K562 (cell line): ENCODE results near the gene SMCP. TPM values are rescaled to one million over a fixed set of nuclear protein-coding genes. Genes with fewer than 3 reads are reported as not detected.

ENCODE experiments used
- ATAC-seq: fragments of 200-7000 bp; cut with Tn5 transposase; 3 replicates; pipeline ENCODE4 v1.9.1; 2020; ENCODE audit warnings: moderate library complexity
- BruUV-seq: library from RNA; stranded (reverse); fragments of 400-500 nt; replicated peaks from 2 replicates; lab custom pipeline; 2021; lab: Mats Ljungman, UMichigan
- CTCF ChIA-PET: fragments of 300-600 bp; formaldehyde crosslinking; extraction: SDS; loops from one replicate; lab custom pipeline; 2021; ENCODE audit warnings: low intra/inter-chr PET ratio; lab: Yijun Ruan, JAX
- POLR2A ChIA-PET: fragments of 300-600, 350-650 bp; sonication (Branson Sonifier 250); formaldehyde crosslinking; extraction: SDS; loops from one replicate; lab custom pipeline; 2021; ENCODE audit warnings: antibody characterized with exemption, inconsistent platforms; lab: Yijun Ruan, JAX
- DNase-seq, 4 experiments: peaks; one replicate each; pipeline versions ENCODE4 v3.0.0 to v3.0.0-alpha.2; 2011 to 2018; ENCODE audit warnings: low spot score in 3 of 4, mixed read lengths in 3 of 4; ENCODE audit errors: extremely low read depth in 1 of 4
- FAIRE-seq: peaks from 2 replicates; lab custom pipeline; 2011; peaks lifted over from hg19 to GRCh38; lab: Jason Lieb, UNC
- H2AFZ ChIP-seq: 2 replicates; pipeline ENCODE4 v1.6.0; 2011; ENCODE audit warnings: low read depth, low read length, control low read depth, inconsistent platforms
- H3K27ac ChIP-seq: fragments of 200-600 bp; 3 replicates; pipeline ENCODE4 v1.8.0; 2011; ENCODE audit warnings: low read depth, mild to moderate bottlenecking, control low read depth, inconsistent platforms, low read length, moderate library complexity, mixed read lengths; ENCODE audit errors: extremely low read depth
- H3K27me3 ChIP-seq, 2 experiments: fragments of 300-600 bp in 1 of 2; 2 replicates in 1 of 2; 3 replicates in 1 of 2; pipeline versions ENCODE4 v1.6.0 to v1.8.0; 2011; ENCODE audit warnings: inconsistent platforms in 2 of 2, low read length in 2 of 2, mild to moderate bottlenecking in 1 of 2, mixed read lengths in 1 of 2, moderate library complexity in 1 of 2; ENCODE audit not compliant: control insufficient read depth in 2 of 2, insufficient read depth in 2 of 2
- H3K36me3 ChIP-seq: fragments of 300-600 bp; 3 replicates; pipeline ENCODE4 v1.8.0; 2011; ENCODE audit warnings: mild to moderate bottlenecking, low read length, inconsistent platforms; ENCODE audit not compliant: control insufficient read depth, insufficient read depth
- H3K4me1 ChIP-seq, 2 experiments: fragments of 200-600 bp in 1 of 2; replicated peaks in 1 of 2; 2 replicates in 1 of 2; 3 replicates in 1 of 2; pipeline versions ENCODE4 v1.5.1 to v1.8.0; 2011; ENCODE audit warnings: inconsistent platforms in 2 of 2, low read length in 2 of 2, mild to moderate bottlenecking in 1 of 2, mixed read lengths in 1 of 2, moderate library complexity in 1 of 2; ENCODE audit not compliant: control insufficient read depth in 2 of 2, insufficient read depth in 2 of 2
- H3K4me2 ChIP-seq: 2 replicates; pipeline ENCODE4 v1.6.1; 2011; ENCODE audit warnings: low read length, control low read depth, inconsistent platforms, mixed read lengths; ENCODE audit not compliant: insufficient read depth
- H3K4me3 ChIP-seq: fragments of 200-600 bp; sonication (generic), shearing (Covaris generic); 2 replicates; pipeline ENCODE4 v1.5.1; 2016; ENCODE audit warnings: control low read depth, inconsistent platforms
- H3K79me2 ChIP-seq: fragments of 200-600 bp; 3 replicates; pipeline ENCODE4 v1.8.0; 2011; ENCODE audit warnings: low read length, inconsistent platforms; ENCODE audit not compliant: control insufficient read depth, insufficient read depth
- H3K9ac ChIP-seq, 2 experiments: 2 replicates each; pipeline versions ENCODE4 v1.6.0 to v1.6.1; 2011; ENCODE audit warnings: low read depth in 2 of 2, low read length in 2 of 2, control low read depth in 1 of 2, inconsistent platforms in 1 of 2, mild to moderate bottlenecking in 1 of 2, mixed read lengths in 1 of 2; ENCODE audit not compliant: insufficient read depth in 1 of 2
- H3K9me1 ChIP-seq: one replicate; pipeline ENCODE4 v1.6.0; 2011; ENCODE audit warnings: inconsistent platforms, mild to moderate bottlenecking, low read length, moderate library complexity; ENCODE audit not compliant: control insufficient read depth, insufficient read depth
- H3K9me3 ChIP-seq: replicated peaks from 2 replicates; pipeline ENCODE4 v1.5.1; 2011; ENCODE audit warnings: low read depth, low read length, inconsistent platforms; ENCODE audit not compliant: control insufficient read depth, insufficient read depth
- H4K20me1 ChIP-seq: replicated peaks from 2 replicates; pipeline ENCODE4 v1.6.1; 2011; ENCODE audit warnings: low read length, inconsistent platforms, mixed read lengths; ENCODE audit not compliant: control insufficient read depth, insufficient read depth
- ASH1L ChIP-seq: fragments of 450-650 bp; IDR thresholded peaks from 2 replicates; pipeline ENCODE4 v1.6.1; 2018; ENCODE audit warnings: borderline replicate concordance, mild to moderate bottlenecking, low read depth; ENCODE audit not compliant: partially characterized antibody
- DDX20 ChIP-seq: fragments of 450-650 bp; IDR thresholded peaks from 2 replicates; pipeline ENCODE4 v1.6.1; 2016; ENCODE audit warnings: missing genetic modification characterization, low read depth, mild to moderate bottlenecking, missing compliant biosample characterization, moderate library complexity
- FOSL1 ChIP-seq: fragments of 200-800 bp; sonication (Bioruptor generic); conservative IDR thresholded peaks from 2 replicates; pipeline ENCODE4 v1.6.1; 2016; ENCODE audit warnings: missing genetic modification characterization, missing compliant biosample characterization
- FOXM1 ChIP-seq, 2 experiments: fragments of 450-650 bp in 1 of 2; sonication (generic) in 1 of 2; formaldehyde crosslinking in 1 of 2; IDR thresholded peaks; 2 replicates each; pipeline versions ENCODE4 v1.6.1 to v1.9.0; 2017 to 2022; ENCODE audit warnings: low read depth in 2 of 2, mild to moderate bottlenecking in 2 of 2, missing genetic modification reagents in 1 of 2, moderate library complexity in 1 of 2
- HNRNPH1 ChIP-seq: fragments of 200-400 bp; formaldehyde crosslinking; optimal IDR thresholded peaks from 2 replicates; pipeline ENCODE3; 2017; ENCODE audit warnings: low read depth, mild to moderate bottlenecking, low read length, moderate library complexity
- HNRNPL ChIP-seq: fragments of 200-400 bp; formaldehyde crosslinking; IDR thresholded peaks from 2 replicates; pipeline ENCODE4 v1.6.1; 2017; ENCODE audit warnings: low read depth, mild to moderate bottlenecking, low read length
- IRF2 ChIP-seq: sonication (generic); formaldehyde crosslinking; IDR thresholded peaks from 2 replicates; pipeline ENCODE4 v1.8.1; 2022; ENCODE audit warnings: mild to moderate bottlenecking, missing genetic modification reagents
- NFRKB ChIP-seq: fragments of 450-650 bp; IDR thresholded peaks from 2 replicates; pipeline ENCODE4 v1.6.1; 2016; ENCODE audit warnings: low read depth
- POLR2G ChIP-seq: fragments of 200-400 bp; formaldehyde crosslinking; IDR thresholded peaks from 2 replicates; pipeline ENCODE4 v1.6.1; 2017; ENCODE audit warnings: low read depth, mild to moderate bottlenecking, antibody characterized with exemption, low read length, moderate library complexity
- POLR2H ChIP-seq: IDR thresholded peaks from 2 replicates; pipeline ENCODE4 v1.6.1; 2016; ENCODE audit warnings: missing genetic modification characterization, low read depth, mild to moderate bottlenecking, control low read depth, missing compliant biosample characterization, moderate library complexity
- SRSF1 ChIP-seq: fragments of 200-400 bp; formaldehyde crosslinking; IDR thresholded peaks from 2 replicates; pipeline ENCODE4 v1.6.1; 2017; ENCODE audit warnings: mild to moderate bottlenecking, low read depth, low read length, moderate library complexity
- TAF15 ChIP-seq: fragments of 200-400 bp; formaldehyde crosslinking; IDR thresholded peaks from 2 replicates; pipeline ENCODE4 v1.6.1; 2017; ENCODE audit warnings: mild to moderate bottlenecking, low read depth, low read length, moderate library complexity
- ZNF282 ChIP-seq: sonication (generic); formaldehyde crosslinking; IDR thresholded peaks from 2 replicates; pipeline ENCODE4 v1.8.1; 2023; ENCODE audit warnings: missing genetic modification reagents
- ZNF311 ChIP-seq: fragments of 250-450 bp; sonication (Bioruptor Pico); IDR thresholded peaks from 2 replicates; pipeline ENCODE4 v1.4.0; 2020; ENCODE audit warnings: mild to moderate bottlenecking, moderate library complexity
- ZNF57 ChIP-seq: fragments of 450-650 bp; formaldehyde crosslinking; IDR thresholded peaks from 2 replicates; pipeline ENCODE4 v1.4.0; 2020; ENCODE audit warnings: mild to moderate bottlenecking, moderate library complexity
- in situ Hi-C: fragments of 300-500 bp; cut with MboI; formaldehyde crosslinking; loops from 4 replicates; pipeline ENCODE4 v1.15.0; 2018; ENCODE audit warnings: inconsistent platforms, mixed read lengths
- intact Hi-C: fragments of 100-400 bp; cut with micrococcal nuclease; formaldehyde crosslinking; loops from 2 replicates; pipeline ENCODE4 v1.14.2; 2022
- polyA plus RNA-seq, 8 experiments: library from polyadenylated mRNA; depleted of rRNA in 4 of 8; stranded (reverse) in 5 of 8; unstranded in 3 of 8; fragments of >200 nt; fragmentation: Nextera tagmentation in 2 of 8; fragmentation: Illumina TruSeq in 1 of 8; extraction: Ambion mirVana in 2 of 8; extraction: Trizol in 1 of 8; gene quantifications; 2 replicates each; pipeline versions ENCODE4 v1.2.1 to v1.2.3, GENCODE V29; 2011 to 2014; ENCODE audit warnings: inconsistent platforms in 1 of 8, missing spikeins in 1 of 8
- total RNA-seq, 7 experiments: library from RNA; depleted of rRNA in 6 of 7; stranded (reverse); fragments of >200 nt in 6 of 7; fragmentation: Illumina TruSeq in 2 of 7; extraction: Trizol in 2 of 7; gene quantifications; 2 replicates each; pipeline versions ENCODE4 v1.2.1 to v1.2.3, GENCODE V29; 2011 to 2021; ENCODE audit warnings: low replicate concordance in 1 of 7
- TF ChIP-seq, protein P1 (sequence below), 2 experiments: fragments of 450-650 bp; conservative IDR thresholded peaks; 2 replicates each; pipeline ENCODE4 v1.6.1; 2017; ENCODE audit warnings: mild to moderate bottlenecking in 2 of 2, moderate library complexity in 2 of 2
- TF ChIP-seq, protein P2 (sequence below): fragments of 450-650 bp; IDR thresholded peaks from 2 replicates; pipeline ENCODE4 v1.6.1; 2017; ENCODE audit warnings: mild to moderate bottlenecking, moderate library complexity
- TF ChIP-seq, protein P3 (sequence below): fragments of 250-450 bp; sonication (Bioruptor Pico); IDR thresholded peaks from 2 replicates; pipeline ENCODE4 v1.5.0; 2021

The SMCP gene
- total and polyA plus RNA-seq, 9 of the 15 experiments (the other 6 are each of a cell fraction or from before 2014, with no cell fraction given) = not detected

GRCh38 chr1:152864443-152864842 lies 13.7 kb upstream of the SMCP start:
- no peaks in the 10 kb centered on the region for H4K20me1 ChIP-seq
- DNase-seq (no peak), FAIRE-seq (no peak), ATAC-seq (no peak)
- no peaks in the 10 kb centered on the region for H3K36me3 ChIP-seq
- H3K27me3 ChIP-seq = no peaks in the 10 kb centered on the region
- ChIA-PET CTCF (no interaction called here), POLR2A (interaction anchor here (0.9 kb wide), 1 partner anchor 9 kb away, joined by 3 read pairs; no protein-coding TSS in a partner anchor)
- TF ChIP-seq, protein P1, sequence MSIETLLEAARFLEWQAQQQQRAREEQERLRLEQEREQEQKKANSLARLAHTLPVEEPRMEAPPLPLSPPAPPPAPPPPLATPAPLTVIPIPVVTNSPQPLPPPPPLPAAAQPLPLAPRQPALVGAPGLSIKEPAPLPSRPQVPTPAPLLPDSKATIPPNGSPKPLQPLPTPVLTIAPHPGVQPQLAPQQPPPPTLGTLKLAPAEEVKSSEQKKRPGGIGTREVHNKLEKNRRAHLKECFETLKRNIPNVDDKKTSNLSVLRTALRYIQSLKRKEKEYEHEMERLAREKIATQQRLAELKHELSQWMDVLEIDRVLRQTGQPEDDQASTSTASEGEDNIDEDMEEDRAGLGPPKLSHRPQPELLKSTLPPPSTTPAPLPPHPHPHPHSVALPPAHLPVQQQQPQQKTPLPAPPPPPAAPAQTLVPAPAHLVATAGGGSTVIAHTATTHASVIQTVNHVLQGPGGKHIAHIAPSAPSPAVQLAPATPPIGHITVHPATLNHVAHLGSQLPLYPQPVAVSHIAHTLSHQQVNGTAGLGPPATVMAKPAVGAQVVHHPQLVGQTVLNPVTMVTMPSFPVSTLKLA (conservative IDR thresholded peaks at IDR 0.05) = no peak
- TF ChIP-seq FOSL1 (tag) (no peak), POLR2H (tag) (no peak), FOXM1 (IDR thresholded peaks at IDR 0.05; ENCODE audit: low read depth) (no peak), FOXM1 (CRISPR knock-in tag; IDR thresholded peaks at IDR 0.05; ENCODE audit: low read depth) (no peak), TAF15 (no peak), NFRKB (no peak), POLR2G (no peak), HNRNPH1 (no peak), ZNF57 (CRISPR knock-in tag) (no peak), ZNF282 (no peak), SRSF1 (no peak), IRF2 (CRISPR knock-in tag) (no peak), HNRNPL (no peak), ASH1L (no peak), ZNF311 (CRISPR knock-in tag) (no peak), DDX20 (tag) (no peak)
- TF ChIP-seq, protein P2, sequence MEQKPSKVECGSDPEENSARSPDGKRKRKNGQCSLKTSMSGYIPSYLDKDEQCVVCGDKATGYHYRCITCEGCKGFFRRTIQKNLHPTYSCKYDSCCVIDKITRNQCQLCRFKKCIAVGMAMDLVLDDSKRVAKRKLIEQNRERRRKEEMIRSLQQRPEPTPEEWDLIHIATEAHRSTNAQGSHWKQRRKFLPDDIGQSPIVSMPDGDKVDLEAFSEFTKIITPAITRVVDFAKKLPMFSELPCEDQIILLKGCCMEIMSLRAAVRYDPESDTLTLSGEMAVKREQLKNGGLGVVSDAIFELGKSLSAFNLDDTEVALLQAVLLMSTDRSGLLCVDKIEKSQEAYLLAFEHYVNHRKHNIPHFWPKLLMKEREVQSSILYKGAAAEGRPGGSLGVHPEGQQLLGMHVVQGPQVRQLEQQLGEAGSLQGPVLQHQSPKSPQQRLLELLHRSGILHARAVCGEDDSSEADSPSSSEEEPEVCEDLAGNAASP = no peak
- TF ChIP-seq, protein P3, sequence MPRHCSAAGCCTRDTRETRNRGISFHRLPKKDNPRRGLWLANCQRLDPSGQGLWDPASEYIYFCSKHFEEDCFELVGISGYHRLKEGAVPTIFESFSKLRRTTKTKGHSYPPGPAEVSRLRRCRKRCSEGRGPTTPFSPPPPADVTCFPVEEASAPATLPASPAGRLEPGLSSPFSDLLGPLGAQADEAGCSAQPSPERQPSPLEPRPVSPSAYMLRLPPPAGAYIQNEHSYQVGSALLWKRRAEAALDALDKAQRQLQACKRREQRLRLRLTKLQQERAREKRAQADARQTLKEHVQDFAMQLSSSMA (CRISPR knock-in tag) = no peak
- no peak overlapping the region for H3K9ac ChIP-seq
- BruUV-seq = no TSS peak
- intact Hi-C loops (no loop called here), in situ Hi-C loops (no loop called here)
- H3K4me1 ChIP-seq = no peaks in the 10 kb centered on the region
- H3K4me3 ChIP-seq = no peak overlapping the region
- no peaks in the 10 kb centered on the region for H3K79me2 ChIP-seq
- H3K9me3 ChIP-seq = no peaks in the 10 kb centered on the region
- no peaks in the 10 kb centered on the region for H3K9me1 ChIP-seq
- no peak overlapping the region for H3K27ac ChIP-seq
- no peak overlapping the region for H3K4me2 ChIP-seq
- H2AFZ ChIP-seq = no peak overlapping the region
